ENCODE results near the gene KMT5B.

Gene KMT5B

GRCh38 chr11:68179847-68180246 is 33.2 kb downstream of the KMT5B start:
- no peak for DNase-seq (ENCODE audit: low spot score)

GRCh38 chr11:68177877-68178276 is 35.2 kb downstream of the KMT5B start:
- no peak for DNase-seq (ENCODE audit: low spot score)

- no peak for DNase-seq (ENCODE audit: low spot score)
These were observed 39.2 kb downstream of the KMT5B start for GRCh38 chr11:68173926-68174325.

- DNase-seq (ENCODE audit: low spot score), result no peak
These were observed 43.7 kb downstream of the KMT5B start for GRCh38 chr11:68169442-68169841.

GRCh38 chr11:68168694-68169093 is 44.4 kb downstream of the KMT5B start:
- no peak for DNase-seq (ENCODE audit: low spot score)

- no peak for DNase-seq (ENCODE audit: low spot score)
These were observed 45.6 kb downstream of the KMT5B start for GRCh38 chr11:68167474-68167873.

GRCh38 chr11:68166969-68167368 is 46.1 kb downstream of the KMT5B start:
- DNase-seq (ENCODE audit: low spot score), result no peak

GRCh38 chr11:68165601-68166000 is 47.5 kb downstream of the KMT5B start:
- no peak for DNase-seq (ENCODE audit: low spot score)

GRCh38 chr11:68164437-68164836 is 48.7 kb downstream of the KMT5B start:
- DNase-seq (ENCODE audit: low spot score), result peak; percentile 29

GRCh38 chr11:68163691-68164090 is 49.4 kb downstream of the KMT5B start:
- DNase-seq (ENCODE audit: low spot score), result no peak

GRCh38 chr11:68160100-68160695 is 52.9 kb downstream of the KMT5B start:
- DNase-seq (ENCODE audit: low spot score), result no peak

GRCh38 chr11:68159665-68160064 is 53.4 kb downstream of the KMT5B start:
- DNase-seq (ENCODE audit: low spot score), result no peak

GRCh38 chr11:68159161-68159560 is 53.9 kb downstream of the KMT5B start:
- DNase-seq (ENCODE audit: low spot score), result no peak

GRCh38 chr11:68158580-68158979 is 54.5 kb downstream of the KMT5B start:
- DNase-seq (ENCODE audit: low spot score), result no peak

GRCh38 chr11:68153742-68154141 is 59.4 kb downstream of the KMT5B start:
- no peak for DNase-seq (ENCODE audit: low spot score)

GRCh38 chr11:68150037-68150436 is 63.1 kb downstream of the KMT5B start:
- DNase-seq (ENCODE audit: low spot score), result peak; percentile 33

- no peak for DNase-seq (ENCODE audit: low spot score)
These were observed 63.7 kb downstream of the KMT5B start for GRCh38 chr11:68149417-68149816.

- no peak for DNase-seq (ENCODE audit: low spot score)
These were observed 64.2 kb downstream of the KMT5B start for GRCh38 chr11:68148879-68149278.

GRCh38 chr11:68148071-68148805 is 64.9 kb downstream of the KMT5B start:
- no peak for DNase-seq (ENCODE audit: low spot score)

- DNase-seq (ENCODE audit: low spot score), result no peak
These were observed 66.2 kb downstream of the KMT5B start for GRCh38 chr11:68146704-68147474.

- DNase-seq (ENCODE audit: low spot score), result no peak
These were observed 67.0 kb downstream of the KMT5B start for GRCh38 chr11:68146010-68146540.

- no peak for DNase-seq (ENCODE audit: low spot score)
These were observed 67.8 kb downstream of the KMT5B start for GRCh38 chr11:68145120-68145866.

Data from kidney capillary endothelial cell (primary cell).